HCT116 (cell line): ENCODE measurements around the gene DCP1A. TPM values are rescaled to one million over a fixed set of nuclear protein-coding genes. Genes with fewer than 3 reads are reported as not detected.

Source experiments
- ATAC-seq: fragments of 200-7000 bp; cut with Tn5 transposase; 2 replicates; pipeline ENCODE4 v1.9.1; 2020; ENCODE audit warnings: mild to moderate bottlenecking, moderate library complexity
- BruUV-seq: library from RNA; stranded (reverse); fragments of 400-500 nt; replicated peaks from 2 replicates; lab custom pipeline; 2021; lab: Mats Ljungman, UMichigan
- CTCF ChIA-PET: fragments of 300-600 bp; sonication (Branson Sonifier 250); formaldehyde crosslinking; loops from one replicate; lab custom pipeline; 2021; ENCODE audit warnings: antibody characterized with exemption; lab: Charles Lee
- POLR2A ChIA-PET: fragments of 300-600, 350-600 bp; sonication (Branson Sonifier 250); formaldehyde crosslinking; loops from one replicate; lab custom pipeline; 2021; ENCODE audit warnings: antibody characterized with exemption; lab: Charles Lee
- RAD21 ChIA-PET, 2 experiments: fragments of 300-600 bp; sonication (Branson Sonifier 250); formaldehyde crosslinking; loops; one replicate each; lab custom pipeline; 2023; ENCODE audit warnings: low total read pairs in 2 of 2; ENCODE audit not compliant: uncharacterized antibody in 2 of 2, unreplicated experiment in 2 of 2, low non-redundant PET in 1 of 2; lab: Charles Lee
- DNase-seq: peaks from one replicate; pipeline ENCODE4 v3.0.0-alpha.2; 2010; ENCODE audit warnings: low read depth, low spot score
- H2AFZ ChIP-seq: fragments of 200-600 bp; shearing (Covaris generic), sonication (generic); 2 replicates; pipeline ENCODE4 v1.6.1; 2017; ENCODE audit warnings: low read depth, mixed run types, mixed read lengths, antibody characterized with exemption, low read length; ENCODE audit not compliant: poor library complexity, severe bottlenecking
- H3K27ac ChIP-seq: 2 replicates; pipeline ENCODE4 v1.5.1; 2012; ENCODE audit warnings: low read depth, low read length
- H3K27me3 ChIP-seq: fragments of 200-600 bp; sonication (generic); 2 replicates; pipeline ENCODE4 v1.6.1; 2016; ENCODE audit warnings: mixed run types, low read length, mixed read lengths; ENCODE audit not compliant: insufficient read depth
- H3K36me3 ChIP-seq, 2 experiments: fragments of 200-500 bp in 1 of 2; fragments of 200-600 bp in 1 of 2; sonication (Bioruptor generic) in 1 of 2; sonication (generic) in 1 of 2; 2 replicates each; pipeline versions ENCODE4 v1.5.1 to v1.6.1; 2014 to 2016; ENCODE audit warnings: low read length in 2 of 2, inconsistent platforms in 1 of 2, mixed read lengths in 1 of 2, mixed run types in 1 of 2; ENCODE audit not compliant: insufficient read depth in 2 of 2, control insufficient read depth in 1 of 2
- H3K4me1 ChIP-seq, 2 experiments: fragments of 200-600 bp in 1 of 2; sonication (generic) in 1 of 2; 2 replicates each; pipeline versions ENCODE4 v1.5.1 to v1.6.1; 2012 to 2017; ENCODE audit warnings: low read length in 2 of 2, inconsistent platforms in 1 of 2, mild to moderate bottlenecking in 1 of 2, mixed read lengths in 1 of 2, mixed run types in 1 of 2, moderate library complexity in 1 of 2; ENCODE audit not compliant: insufficient read depth in 2 of 2, control insufficient read depth in 1 of 2
- H3K4me2 ChIP-seq: fragments of 200-600 bp; sonication (generic); 2 replicates; pipeline ENCODE4 v1.6.1; 2017; ENCODE audit warnings: mixed run types, low read length, mixed read lengths
- H3K4me3 ChIP-seq, 2 experiments: fragments of 200-600 bp in 1 of 2; sonication (generic) in 1 of 2; replicated peaks in 1 of 2; 2 replicates each; pipeline ENCODE4 v1.5.1; 2011 to 2016; ENCODE audit warnings: low read length in 2 of 2, control low read depth in 1 of 2, low read depth in 1 of 2, mild to moderate bottlenecking in 1 of 2, mixed read lengths in 1 of 2, mixed run types in 1 of 2
- H3K79me2 ChIP-seq: fragments of 200-600 bp; sonication (generic); 2 replicates; pipeline ENCODE4 v1.6.1; 2017; ENCODE audit warnings: mild to moderate bottlenecking, mixed run types, low read length, moderate library complexity, mixed read lengths; ENCODE audit not compliant: insufficient read depth
- H3K9ac ChIP-seq: fragments of 200-600 bp; sonication (generic); 2 replicates; pipeline ENCODE4 v1.6.1; 2016; ENCODE audit warnings: low read length, mixed read lengths
- H3K9me2 ChIP-seq: fragments of 200-600 bp; sonication (generic), shearing (Covaris generic); 2 replicates; pipeline ENCODE4 v1.6.1; 2017; ENCODE audit warnings: mixed run types, mild to moderate bottlenecking, moderate library complexity; ENCODE audit not compliant: insufficient read depth
- H3K9me3 ChIP-seq, 2 experiments: fragments of 200-500 bp in 1 of 2; fragments of 200-600 bp in 1 of 2; sonication (Bioruptor generic) in 1 of 2; sonication (generic) in 1 of 2; 2 replicates each; pipeline ENCODE4 v1.6.1; 2014 to 2017; ENCODE audit warnings: low read length in 2 of 2, mixed read lengths in 2 of 2, inconsistent platforms in 1 of 2, low read depth in 1 of 2, mild to moderate bottlenecking in 1 of 2, mixed run types in 1 of 2, moderate library complexity in 1 of 2; ENCODE audit not compliant: control insufficient read depth in 1 of 2, insufficient read depth in 1 of 2
- H4K20me1 ChIP-seq: fragments of 200-600 bp; sonication (generic), shearing (Covaris generic); 2 replicates; pipeline ENCODE4 v1.6.1; 2017; ENCODE audit warnings: mixed run types, mild to moderate bottlenecking, moderate library complexity; ENCODE audit not compliant: insufficient read depth
- CBX3 ChIP-seq: IDR thresholded peaks from 2 replicates; pipeline ENCODE4 v1.6.1; 2012; ENCODE audit warnings: low read depth
- CEBPB ChIP-seq: IDR thresholded peaks from 2 replicates; pipeline ENCODE4 v1.6.1; 2012; ENCODE audit warnings: low read depth
- EZH2phosphoT487 ChIP-seq: fragments of 200-600 bp; IDR thresholded peaks from 2 replicates; pipeline ENCODE4 v1.6.1; 2018; ENCODE audit warnings: antibody characterized with exemption, borderline replicate concordance
- POLR2A ChIP-seq: IDR thresholded peaks from 2 replicates; pipeline ENCODE4 v1.7.0; 2011; ENCODE audit warnings: borderline replicate concordance; ENCODE audit not compliant: insufficient read depth, insufficient read length; ENCODE audit errors: extremely low read depth
- SIN3A ChIP-seq: IDR thresholded peaks from 2 replicates; pipeline ENCODE4 v1.6.1; 2012; ENCODE audit warnings: low read depth
- ZFX ChIP-seq: fragments of 450-650 bp; IDR thresholded peaks from 2 replicates; pipeline ENCODE4 v1.6.1; 2017
- intact Hi-C: fragments of 100-400 bp; cut with micrococcal nuclease; formaldehyde crosslinking; loops from 2 replicates; pipeline ENCODE4 v1.10.0; 2022
- total RNA-seq: library from RNA; stranded (reverse); gene quantifications from one replicate; pipeline ENCODE4 v1.2.1, GENCODE V29; 2021; ENCODE audit not compliant: unreplicated experiment
- TF ChIP-seq, protein P1 (sequence below), 3 experiments: fragments of 200-600 bp in 1 of 3; sonication (generic) in 1 of 3; IDR thresholded peaks in 2 of 3; conservative IDR thresholded peaks in 1 of 3; 2 replicates each; pipeline ENCODE4 v1.5.1; 2012 to 2017; ENCODE audit warnings: low read depth in 2 of 3, low read length in 2 of 3, antibody characterized with exemption in 1 of 3, borderline replicate concordance in 1 of 3, control low read depth in 1 of 3, mild to moderate bottlenecking in 1 of 3, mixed read lengths in 1 of 3, mixed run types in 1 of 3, moderate library complexity in 1 of 3; ENCODE audit not compliant: insufficient read depth in 1 of 3
- TF ChIP-seq, protein P2 (sequence below): IDR thresholded peaks from 2 replicates; pipeline ENCODE4 v1.6.1; 2011; ENCODE audit warnings: mild to moderate bottlenecking, low read length, moderate library complexity; ENCODE audit not compliant: insufficient replicate concordance; ENCODE audit errors: extremely low read depth
- TF ChIP-seq, protein P3 (sequence below): IDR thresholded peaks from 2 replicates; pipeline ENCODE4 v1.6.1; 2012; ENCODE audit warnings: low read depth

The DCP1A gene
- total RNA-seq, 1 experiment from 2014 or later, result 33.2 TPM

DNA sequence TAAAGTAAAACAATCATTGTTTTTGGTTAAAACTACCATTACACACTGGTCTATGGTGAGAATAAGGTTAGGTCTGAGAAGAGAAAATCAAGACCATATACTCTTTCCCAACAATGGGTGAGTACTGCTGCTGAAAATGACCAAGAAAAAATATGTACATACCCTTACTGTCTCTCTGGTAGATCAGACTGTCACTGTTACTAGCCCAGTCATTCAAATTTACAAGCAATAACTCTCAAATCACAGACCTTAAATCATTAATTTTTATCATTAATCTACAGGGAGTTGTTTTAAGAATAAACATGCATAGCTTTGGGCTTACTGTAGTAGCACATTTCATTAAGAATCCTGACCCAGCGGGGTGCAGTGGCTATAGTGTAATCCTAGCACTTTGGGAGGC lies 17.4 kb downstream of the DCP1A start:
- POLR2A ChIA-PET, result no interaction called here
- Histone ChIP-seq H3K9me3 (no peaks in the 10 kb centered on the region), H3K27me3 (no peaks in the 10 kb centered on the region), H3K36me3 (peaks cover 8% of the 10 kb centered on the region in 2 experiments; a peak in 2 of 4 replicates), H3K9me2 (no peaks in the 10 kb centered on the region), H4K20me1 (no peaks in the 10 kb centered on the region), H3K79me2 (peaks cover 55% of the 10 kb centered on the region), H3K4me1 (no peaks in the 10 kb centered on the region), H2AFZ (no peak overlapping the region), H3K4me2 (no peak overlapping the region), H3K4me3 (no peak overlapping the region), H3K9ac (no peak overlapping the region), H3K27ac (no peak overlapping the region)
- no peak for ATAC-seq
- BruUV-seq, result no TSS peak
- intact Hi-C loops, result no loop called here
- CTCF ChIA-PET, result no interaction called here
- no peak for DNase-seq
- RAD21 ChIA-PET, result no interaction called here
- TF ChIP-seq CEBPB (no peak), CBX3 (no peak), ZFX (no peak), EZH2phosphoT487 (no peak), SIN3A (no peak), POLR2A (no peak)
- TF ChIP-seq, protein P1, sequence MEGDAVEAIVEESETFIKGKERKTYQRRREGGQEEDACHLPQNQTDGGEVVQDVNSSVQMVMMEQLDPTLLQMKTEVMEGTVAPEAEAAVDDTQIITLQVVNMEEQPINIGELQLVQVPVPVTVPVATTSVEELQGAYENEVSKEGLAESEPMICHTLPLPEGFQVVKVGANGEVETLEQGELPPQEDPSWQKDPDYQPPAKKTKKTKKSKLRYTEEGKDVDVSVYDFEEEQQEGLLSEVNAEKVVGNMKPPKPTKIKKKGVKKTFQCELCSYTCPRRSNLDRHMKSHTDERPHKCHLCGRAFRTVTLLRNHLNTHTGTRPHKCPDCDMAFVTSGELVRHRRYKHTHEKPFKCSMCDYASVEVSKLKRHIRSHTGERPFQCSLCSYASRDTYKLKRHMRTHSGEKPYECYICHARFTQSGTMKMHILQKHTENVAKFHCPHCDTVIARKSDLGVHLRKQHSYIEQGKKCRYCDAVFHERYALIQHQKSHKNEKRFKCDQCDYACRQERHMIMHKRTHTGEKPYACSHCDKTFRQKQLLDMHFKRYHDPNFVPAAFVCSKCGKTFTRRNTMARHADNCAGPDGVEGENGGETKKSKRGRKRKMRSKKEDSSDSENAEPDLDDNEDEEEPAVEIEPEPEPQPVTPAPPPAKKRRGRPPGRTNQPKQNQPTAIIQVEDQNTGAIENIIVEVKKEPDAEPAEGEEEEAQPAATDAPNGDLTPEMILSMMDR (IDR thresholded peaks at IDR 0.05 in 2 of 3, conservative IDR thresholded peaks at IDR 0.05 in 1 of 3; ENCODE audit: borderline replicate concordance in 1 of 3, insufficient read depth in 1 of 3, low read depth in 2 of 3, low read length in 2 of 3), result no peak
- TF ChIP-seq, protein P2, sequence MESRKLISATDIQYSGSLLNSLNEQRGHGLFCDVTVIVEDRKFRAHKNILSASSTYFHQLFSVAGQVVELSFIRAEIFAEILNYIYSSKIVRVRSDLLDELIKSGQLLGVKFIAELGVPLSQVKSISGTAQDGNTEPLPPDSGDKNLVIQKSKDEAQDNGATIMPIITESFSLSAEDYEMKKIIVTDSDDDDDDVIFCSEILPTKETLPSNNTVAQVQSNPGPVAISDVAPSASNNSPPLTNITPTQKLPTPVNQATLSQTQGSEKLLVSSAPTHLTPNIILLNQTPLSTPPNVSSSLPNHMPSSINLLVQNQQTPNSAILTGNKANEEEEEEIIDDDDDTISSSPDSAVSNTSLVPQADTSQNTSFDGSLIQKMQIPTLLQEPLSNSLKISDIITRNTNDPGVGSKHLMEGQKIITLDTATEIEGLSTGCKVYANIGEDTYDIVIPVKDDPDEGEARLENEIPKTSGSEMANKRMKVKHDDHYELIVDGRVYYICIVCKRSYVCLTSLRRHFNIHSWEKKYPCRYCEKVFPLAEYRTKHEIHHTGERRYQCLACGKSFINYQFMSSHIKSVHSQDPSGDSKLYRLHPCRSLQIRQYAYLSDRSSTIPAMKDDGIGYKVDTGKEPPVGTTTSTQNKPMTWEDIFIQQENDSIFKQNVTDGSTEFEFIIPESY, result no peak
- TF ChIP-seq, protein P3, sequence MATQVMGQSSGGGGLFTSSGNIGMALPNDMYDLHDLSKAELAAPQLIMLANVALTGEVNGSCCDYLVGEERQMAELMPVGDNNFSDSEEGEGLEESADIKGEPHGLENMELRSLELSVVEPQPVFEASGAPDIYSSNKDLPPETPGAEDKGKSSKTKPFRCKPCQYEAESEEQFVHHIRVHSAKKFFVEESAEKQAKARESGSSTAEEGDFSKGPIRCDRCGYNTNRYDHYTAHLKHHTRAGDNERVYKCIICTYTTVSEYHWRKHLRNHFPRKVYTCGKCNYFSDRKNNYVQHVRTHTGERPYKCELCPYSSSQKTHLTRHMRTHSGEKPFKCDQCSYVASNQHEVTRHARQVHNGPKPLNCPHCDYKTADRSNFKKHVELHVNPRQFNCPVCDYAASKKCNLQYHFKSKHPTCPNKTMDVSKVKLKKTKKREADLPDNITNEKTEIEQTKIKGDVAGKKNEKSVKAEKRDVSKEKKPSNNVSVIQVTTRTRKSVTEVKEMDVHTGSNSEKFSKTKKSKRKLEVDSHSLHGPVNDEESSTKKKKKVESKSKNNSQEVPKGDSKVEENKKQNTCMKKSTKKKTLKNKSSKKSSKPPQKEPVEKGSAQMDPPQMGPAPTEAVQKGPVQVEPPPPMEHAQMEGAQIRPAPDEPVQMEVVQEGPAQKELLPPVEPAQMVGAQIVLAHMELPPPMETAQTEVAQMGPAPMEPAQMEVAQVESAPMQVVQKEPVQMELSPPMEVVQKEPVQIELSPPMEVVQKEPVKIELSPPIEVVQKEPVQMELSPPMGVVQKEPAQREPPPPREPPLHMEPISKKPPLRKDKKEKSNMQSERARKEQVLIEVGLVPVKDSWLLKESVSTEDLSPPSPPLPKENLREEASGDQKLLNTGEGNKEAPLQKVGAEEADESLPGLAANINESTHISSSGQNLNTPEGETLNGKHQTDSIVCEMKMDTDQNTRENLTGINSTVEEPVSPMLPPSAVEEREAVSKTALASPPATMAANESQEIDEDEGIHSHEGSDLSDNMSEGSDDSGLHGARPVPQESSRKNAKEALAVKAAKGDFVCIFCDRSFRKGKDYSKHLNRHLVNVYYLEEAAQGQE, result no peak
